HG03060 (cell line): ENCODE measurements around the gene ZFAND3.
"Not testable (repeated sequence)": the region's sequence is repeated elsewhere in the genome, so short reads cannot be mapped to it uniquely, and the experiment has no call there.

Source experiments
- ATAC-seq: cut with Tn5 transposase; IDR thresholded peaks from one replicate; pipeline ENCODE4 v1.9.1; 2021; ENCODE audit warnings: low read depth, moderate number of reproducible peaks; ENCODE audit not compliant: unreplicated experiment

ZFAND3 gene

DNA sequence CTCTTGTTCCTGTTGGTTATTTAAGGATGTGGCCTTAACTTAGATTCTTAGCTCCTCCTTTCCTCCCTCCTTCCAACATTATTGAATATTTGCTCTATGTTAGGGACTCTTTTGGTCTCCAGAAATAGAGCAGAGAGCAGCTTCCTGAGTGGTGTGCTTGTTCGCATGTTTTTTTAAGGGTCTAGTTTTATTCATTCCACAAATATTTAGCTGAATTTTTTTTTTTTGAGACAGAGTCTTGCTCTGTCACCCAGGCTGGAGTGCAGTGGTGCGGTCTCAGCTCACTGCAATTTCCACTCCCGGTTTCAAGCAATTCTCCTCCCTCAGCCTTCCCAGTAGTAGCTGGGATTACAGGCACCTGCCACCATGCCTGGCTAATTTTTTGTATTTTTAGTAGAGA is 169.2 kb downstream of the ZFAND3 start:
- ATAC-seq = no peak

DNA sequence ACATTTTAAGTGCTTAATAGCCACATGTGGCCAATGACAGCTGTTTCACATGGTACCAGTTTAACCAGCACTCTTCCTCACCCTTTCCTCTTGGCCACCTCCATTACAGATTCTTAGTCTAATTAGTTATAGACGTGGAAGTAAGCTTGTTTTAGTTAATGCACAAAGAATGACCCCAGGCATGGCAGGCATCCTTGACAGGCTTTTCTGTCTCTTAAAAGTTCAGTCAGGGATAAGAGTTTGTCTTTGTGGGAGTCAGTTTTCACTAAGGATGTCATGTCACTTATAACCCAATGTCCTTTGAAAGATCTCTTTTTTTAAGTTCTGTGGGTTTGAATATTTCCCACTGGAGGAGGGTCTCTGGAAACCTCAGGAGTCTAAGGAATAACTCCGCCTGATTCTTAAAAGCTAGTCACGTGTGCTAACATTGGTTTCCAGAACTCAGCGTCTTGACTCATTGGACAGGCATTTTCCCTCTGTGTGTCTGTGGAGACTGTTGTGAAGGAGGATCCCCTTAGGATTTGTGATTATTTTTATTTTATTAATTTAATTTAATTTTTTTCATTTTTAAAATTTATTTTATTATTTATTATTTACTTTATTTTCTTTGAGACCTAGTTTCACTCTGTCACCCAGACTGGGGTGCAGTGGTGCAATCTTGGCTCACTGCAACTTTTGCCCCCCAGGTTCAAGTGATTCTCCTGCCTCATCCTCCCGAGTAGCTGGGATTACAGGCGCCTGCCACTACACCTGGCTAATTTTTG is 171.4 kb downstream of the ZFAND3 start:
- no peak for ATAC-seq

DNA sequence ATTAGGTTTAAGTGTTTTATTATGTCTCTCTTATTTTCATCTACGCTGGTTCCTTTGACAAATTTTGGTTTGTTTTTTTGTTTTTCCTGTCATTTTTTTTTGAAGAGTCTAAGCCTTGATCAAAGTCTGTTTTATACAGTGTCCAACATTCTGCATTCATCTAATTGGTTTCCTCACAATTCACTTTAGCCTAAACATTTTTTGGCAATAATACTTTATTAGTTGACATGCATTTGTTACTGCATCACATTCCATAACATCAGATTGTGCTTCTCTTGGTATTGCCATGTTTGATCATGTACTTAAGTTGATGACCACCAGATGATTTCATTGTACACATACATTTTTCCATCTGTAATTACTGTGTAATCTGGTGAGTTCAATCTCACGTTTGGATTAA is 173.2 kb downstream of the ZFAND3 start:
- no peak for ATAC-seq

DNA sequence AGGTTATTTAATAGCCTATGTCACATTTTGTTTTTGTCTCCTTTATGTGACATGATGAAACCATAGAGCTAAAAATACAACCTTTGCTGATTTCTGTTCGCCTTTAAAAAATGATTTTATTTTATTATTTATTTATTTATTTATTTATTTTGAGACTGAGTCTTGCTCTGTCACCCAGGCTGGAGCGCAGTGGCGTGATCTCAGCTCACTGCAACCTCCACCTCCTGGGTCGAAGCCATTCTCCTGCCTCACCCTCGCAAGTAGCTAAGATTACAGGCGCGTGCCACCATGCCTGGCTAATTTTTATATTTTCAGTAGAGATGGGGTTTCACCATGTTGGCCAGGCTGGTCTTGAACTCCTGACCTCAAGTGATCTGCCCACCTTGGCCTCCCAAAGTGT is 173.7 kb downstream of the ZFAND3 start:
- not testable (repeated sequence) for ATAC-seq

DNA sequence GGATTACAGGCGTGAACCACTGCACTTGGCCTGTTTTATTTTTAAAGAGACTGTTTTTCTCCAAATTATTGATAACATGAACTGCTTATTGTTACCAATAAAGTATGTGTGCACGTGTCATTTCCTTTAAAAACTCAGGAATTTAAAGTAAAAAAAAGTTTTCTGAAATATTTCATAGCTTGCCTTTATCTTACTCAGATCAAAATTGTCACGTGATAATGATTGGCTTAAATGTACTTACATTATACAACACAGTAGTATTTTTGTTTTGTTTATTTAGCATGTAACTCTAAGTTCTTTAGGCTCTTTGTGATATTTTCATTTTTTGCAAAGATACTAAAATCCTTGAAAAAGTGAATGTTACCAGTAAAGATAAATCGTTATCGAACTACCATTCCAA is 174.1 kb downstream of the ZFAND3 start:
- no peak for ATAC-seq

DNA sequence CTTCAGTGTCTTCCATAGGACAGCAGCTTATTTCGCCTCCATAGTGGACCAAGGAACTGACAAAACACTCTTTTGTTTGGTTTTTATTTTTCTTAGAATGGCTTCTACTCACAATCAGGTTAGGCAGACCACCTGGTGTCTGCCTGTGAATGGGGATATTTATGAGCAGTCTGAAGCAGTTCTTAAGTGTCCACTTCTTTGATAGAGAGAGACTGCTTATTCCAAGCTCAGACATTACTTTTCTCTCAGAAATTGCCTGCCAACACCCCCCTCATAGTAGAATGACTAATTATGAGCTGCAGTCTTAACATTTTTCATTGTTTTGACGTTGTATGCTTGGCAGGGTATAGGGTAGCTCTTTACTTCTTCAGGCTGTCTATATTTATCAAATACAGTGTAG is 174.7 kb downstream of the ZFAND3 start:
- no peak for ATAC-seq

DNA sequence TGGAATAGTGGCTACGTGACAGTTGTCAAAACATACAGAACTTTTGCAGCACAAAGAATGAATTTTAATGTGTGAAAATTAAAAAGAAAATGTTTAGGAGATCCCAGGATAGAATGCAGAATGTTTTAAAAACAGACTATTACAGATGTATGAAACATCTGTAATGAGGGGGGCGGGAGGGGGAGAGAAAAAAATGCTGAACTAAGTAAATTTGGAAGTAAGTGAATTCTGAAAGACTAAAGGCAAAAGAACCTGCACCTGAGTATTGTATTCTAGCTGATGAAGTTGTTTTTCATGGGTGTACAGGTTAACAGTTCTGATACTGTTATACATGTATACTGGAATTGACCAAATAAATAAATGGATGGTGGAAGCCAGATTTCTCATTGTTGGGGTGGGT is 178.8 kb downstream of the ZFAND3 start:
- ATAC-seq = no peak

DNA sequence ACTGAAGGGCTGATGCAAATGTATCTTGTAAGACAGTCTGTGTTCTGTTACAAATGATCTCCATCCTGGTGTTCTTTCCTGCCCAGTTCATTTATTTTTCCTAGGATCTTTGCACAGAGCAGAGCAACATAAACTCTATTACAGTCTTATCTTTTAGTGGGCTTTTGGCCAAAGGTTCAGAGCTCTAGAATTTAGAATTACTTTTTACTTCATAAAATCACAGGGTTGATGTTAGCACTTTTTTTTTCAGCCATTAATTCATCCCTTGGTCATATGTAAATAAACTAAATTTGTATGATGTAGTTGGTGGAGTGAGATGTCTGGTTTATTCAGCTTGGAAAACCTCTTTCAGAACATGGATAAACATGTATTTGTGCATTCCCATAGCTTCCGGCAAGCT is 181.9 kb downstream of the ZFAND3 start:
- ATAC-seq = no peak

DNA sequence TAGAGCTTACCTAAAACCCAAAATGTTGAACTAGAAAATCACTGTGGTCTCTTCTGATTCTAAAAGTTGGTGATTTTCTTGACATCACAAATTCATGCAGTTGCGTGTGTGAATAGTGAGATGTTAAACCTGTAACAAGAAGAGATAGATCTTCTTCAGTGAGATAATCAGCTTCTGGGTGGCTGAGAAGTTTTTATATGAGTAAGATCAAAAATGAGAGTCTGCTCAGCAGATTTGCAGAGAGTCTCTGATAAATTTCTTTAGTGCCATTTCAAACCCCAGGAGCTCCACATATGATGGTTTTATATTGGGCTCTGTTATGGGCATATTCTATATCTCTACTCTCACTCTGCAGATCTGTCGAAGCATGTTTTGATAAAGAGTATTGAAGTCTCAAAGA is 185.4 kb downstream of the ZFAND3 start:
- no peak for ATAC-seq

DNA sequence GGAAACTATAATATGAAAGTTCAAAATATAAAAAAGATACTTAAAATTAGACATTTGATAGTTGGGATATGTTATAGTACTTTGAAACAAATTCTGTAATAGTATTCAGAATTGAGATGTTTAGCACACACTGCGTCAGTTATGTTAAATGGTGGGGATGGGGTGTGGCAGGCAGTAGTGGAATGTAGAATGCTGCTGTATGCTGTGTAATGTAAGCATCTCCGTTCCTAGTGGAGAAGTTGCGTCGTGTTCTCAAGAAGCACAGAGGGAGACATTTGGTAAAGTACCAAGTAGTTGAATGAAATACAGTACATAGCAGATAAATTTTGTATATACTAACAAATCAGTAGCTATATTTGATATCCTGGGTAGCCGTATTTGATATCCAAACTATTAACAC is 192.4 kb downstream of the ZFAND3 start:
- ATAC-seq = no peak

DNA sequence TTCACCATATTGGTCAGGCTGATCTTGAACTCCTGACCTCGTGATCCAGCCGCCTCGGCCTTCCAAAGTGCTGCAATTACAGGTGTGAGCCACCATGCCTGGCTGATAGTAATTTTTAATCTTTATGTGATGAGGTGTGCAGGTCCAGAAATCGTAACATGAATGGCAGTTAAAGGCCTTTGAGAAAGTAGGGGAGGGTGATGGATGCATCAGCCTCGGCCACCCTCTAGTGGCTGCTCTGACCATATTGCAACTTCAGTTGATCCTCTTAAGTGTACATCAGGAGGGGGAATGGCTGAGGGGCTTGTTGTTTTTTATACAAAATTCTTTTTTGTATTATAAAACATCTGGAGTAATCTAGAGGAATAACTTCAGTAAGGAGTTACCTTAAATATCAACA is 193.0 kb downstream of the ZFAND3 start:
- ATAC-seq = no peak

DNA sequence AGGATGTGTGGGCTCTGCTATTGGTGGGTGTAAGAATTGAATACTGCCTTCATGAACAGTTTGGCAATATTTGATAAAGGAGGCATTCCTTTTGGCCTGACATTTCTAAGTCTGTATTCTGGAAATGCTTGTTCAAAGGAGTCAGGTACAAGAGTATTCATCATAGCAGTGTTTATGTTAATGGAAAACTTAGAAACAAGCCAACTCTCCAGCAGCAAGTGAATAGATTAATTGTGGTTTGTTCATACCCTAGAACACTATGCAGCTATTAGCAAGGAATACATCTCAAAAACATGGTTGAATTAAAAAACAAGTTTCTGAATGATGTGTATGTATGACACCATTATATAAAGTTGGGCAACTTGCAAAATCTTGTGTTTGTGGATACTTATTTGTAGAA is 195.8 kb downstream of the ZFAND3 start:
- ATAC-seq = no peak

DNA sequence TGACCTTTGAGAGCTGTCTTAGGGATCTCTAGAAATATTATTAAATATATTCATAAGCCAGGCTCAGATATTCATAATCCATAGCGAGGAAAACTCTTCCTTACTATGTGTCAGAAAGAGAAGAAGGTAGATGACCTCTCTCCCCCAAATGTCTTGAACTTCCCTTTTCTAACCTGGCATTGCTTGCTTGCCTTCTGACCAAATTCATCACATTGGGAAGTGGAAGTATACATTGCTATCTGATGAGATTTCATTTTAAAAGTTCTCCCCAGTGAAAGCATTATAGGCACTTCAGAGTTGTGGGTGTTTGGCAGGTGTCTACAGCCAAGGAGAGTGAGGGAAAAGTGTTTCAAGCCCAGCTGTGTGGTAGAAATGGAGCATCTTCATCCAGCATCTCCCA is 197.3 kb downstream of the ZFAND3 start:
- ATAC-seq = no peak

DNA sequence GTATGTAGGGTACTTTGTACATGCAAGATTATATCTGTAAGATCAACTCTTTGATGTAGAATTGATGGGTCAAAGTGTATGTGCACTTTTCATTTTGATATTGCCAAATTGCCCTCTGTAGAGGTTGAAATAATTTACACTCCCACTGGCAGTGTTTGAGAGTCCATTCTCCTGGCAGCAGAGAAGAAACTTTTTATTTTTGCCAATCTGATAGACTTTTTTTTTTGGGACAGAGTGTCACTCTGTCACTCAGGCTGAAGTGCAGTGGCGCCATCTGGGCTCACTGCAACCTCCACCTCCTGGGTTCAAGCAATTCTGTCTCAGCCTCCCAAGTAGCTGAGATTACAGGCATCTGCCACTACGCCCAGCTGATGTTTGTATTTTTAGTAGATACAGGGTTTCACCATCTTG is 199.2 kb downstream of the ZFAND3 start:
- no peak for ATAC-seq

DNA sequence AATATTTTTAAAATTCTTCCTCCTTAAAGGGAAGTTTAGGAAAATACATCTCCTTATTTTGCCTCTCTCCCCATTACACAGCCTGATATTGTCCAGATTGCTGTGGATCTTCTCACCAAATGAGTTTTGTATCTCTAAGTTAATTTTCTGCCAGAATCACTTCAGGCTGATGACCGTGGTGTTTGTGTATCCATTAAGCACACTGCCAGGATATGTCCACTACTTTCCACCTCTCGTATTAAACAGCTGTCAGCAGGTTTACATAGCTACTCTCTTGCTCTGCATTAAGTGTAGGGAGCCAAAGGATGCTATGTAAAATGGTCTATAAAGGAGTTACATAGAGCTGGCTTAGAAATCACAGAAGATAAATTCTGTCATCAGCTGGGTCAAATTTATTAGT is 201.1 kb downstream of the ZFAND3 start:
- no peak for ATAC-seq

DNA sequence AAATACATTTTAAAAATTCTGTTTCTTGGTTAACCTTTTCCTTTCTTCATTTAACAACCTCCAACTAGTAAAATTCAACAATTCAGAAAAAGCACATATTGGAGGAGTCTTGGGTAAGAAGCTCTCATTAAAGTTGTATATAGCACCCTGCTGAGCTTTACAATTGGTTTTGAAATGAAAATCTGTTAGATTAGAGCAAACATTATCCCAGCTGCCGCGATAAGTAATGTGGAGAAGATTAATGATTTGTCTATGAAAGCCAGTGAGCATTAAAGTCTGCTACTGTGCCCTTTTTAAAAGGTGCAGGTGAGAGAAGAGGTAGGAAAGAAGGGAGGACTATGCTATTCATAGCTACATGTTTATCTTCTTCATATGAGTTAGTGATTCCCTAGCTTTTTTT is 201.5 kb downstream of the ZFAND3 start:
- ATAC-seq = no peak

DNA sequence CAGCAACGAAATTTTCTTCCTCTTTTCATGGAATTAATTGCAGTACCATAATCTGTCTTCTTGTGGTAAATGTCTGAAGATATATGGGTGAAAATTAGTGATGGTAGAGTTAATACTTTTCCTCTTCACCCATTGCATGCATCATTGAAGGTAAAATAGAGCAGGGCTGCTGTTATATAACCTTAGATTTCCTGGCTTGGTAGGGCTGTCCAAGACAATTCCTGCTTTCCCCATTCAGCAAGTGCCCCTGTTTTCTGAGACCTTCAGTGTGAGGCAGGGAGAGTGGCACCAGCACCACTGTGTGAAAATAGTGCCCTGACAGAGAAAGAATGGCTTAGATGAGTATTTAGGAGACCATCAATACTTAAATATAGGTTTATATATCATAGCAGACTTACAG is 202.0 kb downstream of the ZFAND3 start:
- ATAC-seq = no peak

DNA sequence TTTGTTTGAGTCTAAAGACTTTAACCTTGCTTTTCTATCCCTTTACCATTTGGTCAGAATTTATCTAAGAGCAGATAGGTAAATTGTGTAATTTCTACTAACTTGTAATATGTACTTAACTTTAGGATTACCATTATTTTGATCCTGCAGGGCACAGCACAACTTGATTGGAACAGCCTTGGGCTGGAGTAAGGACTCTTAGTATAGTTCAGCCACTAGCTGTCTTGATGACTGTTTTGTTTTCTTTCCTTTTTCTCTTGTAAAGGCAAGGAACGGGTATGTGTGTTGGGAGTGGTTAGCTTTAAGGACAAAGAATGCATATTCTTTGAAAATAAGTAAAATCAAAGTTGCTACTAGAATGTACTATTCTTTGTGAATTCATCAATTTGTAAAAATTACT is 203.2 kb downstream of the ZFAND3 start:
- no peak for ATAC-seq

DNA sequence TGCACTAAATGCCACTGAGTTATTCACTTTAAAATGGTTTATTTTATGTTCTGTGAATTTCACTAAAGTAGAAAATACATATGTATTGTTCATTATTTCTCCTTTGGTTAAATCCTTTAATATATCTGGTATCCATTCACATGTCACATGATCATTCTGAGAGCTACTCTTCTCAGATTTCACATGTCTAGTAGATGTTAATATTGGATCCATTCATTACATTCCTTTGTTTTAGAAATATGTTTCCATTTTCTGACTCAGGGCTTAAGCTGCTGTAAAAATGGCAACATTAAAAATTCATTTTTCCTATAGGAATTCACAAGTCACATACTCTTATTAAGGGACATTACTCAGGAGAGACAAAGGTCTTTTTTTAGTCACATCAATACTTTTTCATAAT is 205.4 kb downstream of the ZFAND3 start:
- ATAC-seq = no peak

DNA sequence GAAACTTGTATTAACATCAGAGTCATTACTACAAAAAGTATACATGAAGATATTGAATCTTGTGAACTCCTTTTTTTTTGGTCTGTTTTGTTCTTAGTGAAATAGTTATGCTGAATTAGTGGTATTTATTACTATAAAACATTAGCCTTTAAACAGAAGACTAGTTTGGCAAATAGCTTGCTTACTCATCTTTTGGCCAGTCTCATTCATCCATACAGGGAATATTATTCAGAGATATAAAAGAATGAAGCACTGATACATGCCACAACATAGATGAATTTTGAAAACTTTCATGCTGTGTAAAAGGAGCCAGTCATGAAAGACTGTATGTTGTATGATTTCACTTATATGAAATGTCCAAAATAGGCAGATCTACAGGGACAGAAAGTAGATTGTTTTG is 205.9 kb downstream of the ZFAND3 start:
- ATAC-seq = no peak

DNA sequence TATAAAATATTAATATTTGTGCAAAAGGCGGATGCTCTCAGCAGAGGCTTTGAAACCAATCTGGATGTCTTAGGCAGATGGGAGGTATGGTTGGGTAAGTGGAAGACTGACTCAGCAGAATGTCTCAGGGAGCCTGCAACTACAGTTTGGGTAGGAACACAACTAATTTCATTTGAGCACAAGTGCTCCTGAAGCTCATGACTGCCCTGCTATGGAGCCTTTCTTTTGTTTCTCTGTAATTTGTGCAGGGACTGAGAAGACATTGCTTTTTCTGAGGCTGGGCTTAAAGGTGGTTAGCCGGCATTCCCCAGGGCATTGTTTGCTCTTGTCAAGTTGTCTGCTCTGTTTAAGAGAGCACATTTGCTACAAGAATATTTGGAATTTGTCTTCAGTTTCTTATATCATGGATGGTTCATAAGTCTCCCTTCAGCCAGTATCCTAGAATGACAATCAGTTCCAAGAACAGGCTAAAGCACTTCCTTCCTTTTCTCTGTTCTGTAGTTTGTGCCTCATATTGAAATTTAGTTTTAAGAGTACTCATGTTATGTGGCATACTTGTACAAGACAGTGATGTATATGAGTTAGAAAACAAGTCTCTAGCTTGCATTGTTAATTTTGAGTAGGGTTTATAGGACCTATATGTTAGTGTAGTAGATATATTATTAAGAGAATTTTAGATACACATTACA is 208.3 kb downstream of the ZFAND3 start:
- no peak for ATAC-seq

DNA sequence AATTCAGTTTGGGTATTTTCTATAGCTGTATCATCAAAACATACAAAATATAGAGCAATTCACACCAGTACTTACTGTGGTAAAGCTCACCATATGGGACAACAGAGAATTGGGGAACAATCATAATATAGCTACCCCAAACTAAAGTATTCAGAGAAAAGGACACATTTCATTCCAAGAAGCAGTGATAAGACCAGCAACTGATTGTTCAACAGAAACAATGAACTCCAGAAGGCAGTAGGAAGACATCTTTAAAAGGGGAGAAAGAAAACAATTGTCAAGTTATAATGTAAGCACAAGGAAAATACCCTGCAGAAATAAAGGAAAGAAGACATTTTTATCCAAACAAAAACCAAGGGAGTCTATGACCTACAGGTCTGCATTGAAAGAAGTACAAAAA is 210.9 kb downstream of the ZFAND3 start:
- ATAC-seq = no peak
